GM12878 (cell line): ENCODE measurements around the gene KIF5C. TPM values are rescaled to one million over a fixed set of nuclear protein-coding genes. Genes with fewer than 3 reads are reported as not detected.

ENCODE experiments used
- ATAC-seq: fragments of 200-7000 bp; cut with Tn5 transposase; 3 replicates; pipeline ENCODE4 v1.9.1; 2020; ENCODE audit warnings: mild to moderate bottlenecking, moderate library complexity
- BruUV-seq: library from RNA; stranded (reverse); fragments of 400-500 nt; replicated peaks from 2 replicates; lab custom pipeline; 2021; lab: Mats Ljungman, UMichigan
- CTCF ChIA-PET: fragments of 300-600 bp; sonication (Branson Sonifier 250); formaldehyde crosslinking; extraction: SDS; loops from one replicate; lab custom pipeline; 2021; ENCODE audit warnings: inconsistent platforms; lab: Yijun Ruan, JAX
- POLR2A ChIA-PET: fragments of 350-600 bp; formaldehyde crosslinking; extraction: SDS; loops from one replicate; lab custom pipeline; 2021; ENCODE audit warnings: inconsistent platforms; lab: Charles Lee
- RAD21 ChIA-PET: fragments of 300-600 bp; sonication (Branson Sonifier 250); formaldehyde crosslinking; loops from one replicate; lab custom pipeline; 2023; ENCODE audit warnings: antibody characterized with exemption; ENCODE audit not compliant: unreplicated experiment; lab: Charles Lee
- SMC1A ChIA-PET: fragments of 300-600 bp; sonication (Branson Sonifier 250); formaldehyde crosslinking; loops from one replicate; lab custom pipeline; 2023; ENCODE audit not compliant: unreplicated experiment, uncharacterized antibody; lab: Charles Lee
- DNase-seq: peaks from one replicate; pipeline ENCODE4 v3.0.0-alpha.2; 2011; ENCODE audit warnings: low read depth, low spot score
- FAIRE-seq: peaks from 3 replicates; lab custom pipeline; 2011; peaks lifted over from hg19 to GRCh38; lab: Jason Lieb, UNC
- H2AFZ ChIP-seq: 2 replicates; pipeline ENCODE4 v1.6.0; 2011; ENCODE audit warnings: low read depth, low read length, control low read depth; ENCODE audit not compliant: control insufficient read depth
- H3K27ac ChIP-seq: 2 replicates; pipeline ENCODE4 v1.5.1; 2011; ENCODE audit warnings: control low read depth; ENCODE audit not compliant: control insufficient read depth, insufficient read depth
- H3K27me3 ChIP-seq, 2 experiments: replicated peaks in 1 of 2; 2 replicates each; pipeline versions ENCODE4 v1.6.0 to v1.6.1; 2011; ENCODE audit warnings: low read length in 1 of 2; ENCODE audit not compliant: control insufficient read depth in 2 of 2, insufficient read depth in 2 of 2
- H3K36me3 ChIP-seq, 2 experiments: 2 replicates each; pipeline ENCODE4 v1.5.1; 2011; ENCODE audit warnings: low read length in 1 of 2; ENCODE audit not compliant: control insufficient read depth in 2 of 2, insufficient read depth in 2 of 2
- H3K4me1 ChIP-seq: 2 replicates; pipeline ENCODE4 v1.6.1; 2011; ENCODE audit warnings: mild to moderate bottlenecking, low read length, moderate library complexity, mixed read lengths; ENCODE audit not compliant: control insufficient read depth, insufficient read depth
- H3K4me2 ChIP-seq: 2 replicates; pipeline ENCODE4 v1.6.0; 2011; ENCODE audit warnings: control low read depth; ENCODE audit not compliant: control insufficient read depth, insufficient read depth
- H3K4me3 ChIP-seq: fragments of 200-600 bp; sonication (generic); 2 replicates; pipeline ENCODE4 v1.5.1; 2016
- H3K79me2 ChIP-seq: 2 replicates; pipeline ENCODE4 v1.6.0; 2011; ENCODE audit warnings: low read length; ENCODE audit not compliant: control insufficient read depth, insufficient read depth
- H3K9ac ChIP-seq: 2 replicates; pipeline ENCODE4 v1.8.0; 2011; ENCODE audit warnings: low read length, control low read depth, mixed read lengths; ENCODE audit not compliant: control insufficient read depth, insufficient read depth
- H3K9me3 ChIP-seq: replicated peaks from 3 replicates; pipeline ENCODE4 v1.5.1; 2011; ENCODE audit warnings: mild to moderate bottlenecking, low read length; ENCODE audit not compliant: control insufficient read depth, insufficient read depth
- H4K20me1 ChIP-seq: 2 replicates; pipeline ENCODE4 v1.6.0; 2011; ENCODE audit not compliant: control insufficient read depth, insufficient read depth
- CBFB ChIP-seq: IDR thresholded peaks from 2 replicates; pipeline ENCODE4 v1.6.1; 2016; ENCODE audit warnings: antibody characterized with exemption, low read depth
- CHD2 ChIP-seq: IDR thresholded peaks from 2 replicates; pipeline ENCODE4 v1.6.1; 2011; ENCODE audit warnings: low read depth, low read length, improper control_type of control experiment, borderline replicate concordance
- FOXM1 ChIP-seq: IDR thresholded peaks from 2 replicates; pipeline ENCODE4 v1.6.1; 2012; ENCODE audit warnings: low read depth, mild to moderate bottlenecking, inconsistent platforms, low read length, moderate library complexity
- IKZF1 ChIP-seq: fragments of 450-650 bp; conservative IDR thresholded peaks from 2 replicates; pipeline ENCODE4 v1.6.1; 2017; ENCODE audit warnings: antibody characterized with exemption, mild to moderate bottlenecking
- MTA3 ChIP-seq: IDR thresholded peaks from 2 replicates; pipeline ENCODE4 v1.6.1; 2012; ENCODE audit warnings: low read length, inconsistent platforms, borderline replicate concordance
- POLR2AphosphoS5 ChIP-seq: IDR thresholded peaks from 2 replicates; pipeline ENCODE4 v1.6.1; 2011; ENCODE audit warnings: mild to moderate bottlenecking, low read length, inconsistent platforms
- RCOR1 ChIP-seq: conservative IDR thresholded peaks from 2 replicates; pipeline ENCODE4 v1.6.1; 2012; ENCODE audit warnings: low read depth, low read length, improper control_type of control experiment
- STAT3 ChIP-seq: IDR thresholded peaks from 2 replicates; pipeline ENCODE4 v1.6.1; 2011; ENCODE audit warnings: low read depth, low read length, improper control_type of control experiment
- YBX1 ChIP-seq: fragments of 450-650 bp; IDR thresholded peaks from 2 replicates; pipeline ENCODE4 v1.6.1; 2016; ENCODE audit warnings: antibody characterized with exemption
- ZBTB33 ChIP-seq: fragments of 450-650 bp; IDR thresholded peaks from 2 replicates; pipeline ENCODE4 v1.6.1; 2017; ENCODE audit warnings: mild to moderate bottlenecking
- WGBS: methylation state at CpG from one replicate; pipeline ENCODE4 v1.1.6; 2016; ENCODE audit warnings: low lambda C conversion rate; ENCODE audit not compliant: insufficient replicate concordance, insufficient coverage; ENCODE audit errors: missing lambda C conversion rate; 5-methylcytosine and 5-hydroxymethylcytosine counted together
- in situ Hi-C: fragments of 300-500 bp; cut with MboI; formaldehyde crosslinking; loops from 9 replicates; pipeline ENCODE4 v1.14.3; 2018; ENCODE audit warnings: mixed read lengths
- intact Hi-C: fragments of 100-400 bp; cut with micrococcal nuclease; formaldehyde crosslinking; loops from one replicate; pipeline ENCODE4 v1.14.2; 2022; ENCODE audit not compliant: unreplicated experiment
- polyA plus RNA-seq, 11 experiments: library from polyadenylated mRNA; depleted of rRNA in 4 of 11; unstranded in 6 of 11; stranded (reverse) in 5 of 11; fragments of >200 nt; fragmentation: Nextera tagmentation in 4 of 11; fragmentation: Illumina TruSeq in 1 of 11; extraction: Ambion mirVana in 4 of 11; extraction: Trizol in 1 of 11; gene quantifications; 1 replicate in 1 of 11; 2 replicates in 10 of 11; pipeline versions ENCODE4 v1.2.1 to v1.2.3, GENCODE V29; 2011 to 2016; ENCODE audit warnings: inconsistent platforms in 2 of 11, missing spikeins in 2 of 11, low read depth in 1 of 11
- total RNA-seq, 4 experiments: library from RNA; depleted of rRNA in 3 of 4; stranded (reverse); fragments of >200 nt in 3 of 4; fragmentation: Illumina TruSeq in 1 of 4; extraction: Trizol in 1 of 4; gene quantifications; 2 replicates each; pipeline versions ENCODE4 v1.2.1 to v1.2.3, GENCODE V29; 2013 to 2021
- TF ChIP-seq, protein P1 (sequence below): IDR thresholded peaks from 2 replicates; pipeline ENCODE4 v1.6.1; 2011; ENCODE audit warnings: low read depth, low read length, improper control_type of control experiment, borderline replicate concordance
- TF ChIP-seq, protein P2 (sequence below): fragments of 450-650 bp; conservative IDR thresholded peaks from 2 replicates; pipeline ENCODE4 v1.6.1; 2017; ENCODE audit warnings: mild to moderate bottlenecking, moderate library complexity

KIF5C gene
- total and polyA plus RNA-seq, 10 of the 15 experiments (the other 5 are each of a cell fraction or from before 2014, with no cell fraction given), result 0.08 to 0.49 (median 0.24) TPM

GRCh38 chr2:149063177-149063576, 188.2 kb downstream of the KIF5C start:
- no peak overlapping the region for H3K4me3 ChIP-seq
- DNase-seq (no peak), ATAC-seq (no peak), FAIRE-seq (no peak)
- TF ChIP-seq CBFB, result no peak
- no peak for TF ChIP-seq FOXM1
- TF ChIP-seq, protein P1, sequence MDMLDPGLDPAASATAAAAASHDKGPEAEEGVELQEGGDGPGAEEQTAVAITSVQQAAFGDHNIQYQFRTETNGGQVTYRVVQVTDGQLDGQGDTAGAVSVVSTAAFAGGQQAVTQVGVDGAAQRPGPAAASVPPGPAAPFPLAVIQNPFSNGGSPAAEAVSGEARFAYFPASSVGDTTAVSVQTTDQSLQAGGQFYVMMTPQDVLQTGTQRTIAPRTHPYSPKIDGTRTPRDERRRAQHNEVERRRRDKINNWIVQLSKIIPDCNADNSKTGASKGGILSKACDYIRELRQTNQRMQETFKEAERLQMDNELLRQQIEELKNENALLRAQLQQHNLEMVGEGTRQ, result no peak
- TF ChIP-seq STAT3, result no peak
- no peak for TF ChIP-seq CHD2
- TF ChIP-seq, protein P2, sequence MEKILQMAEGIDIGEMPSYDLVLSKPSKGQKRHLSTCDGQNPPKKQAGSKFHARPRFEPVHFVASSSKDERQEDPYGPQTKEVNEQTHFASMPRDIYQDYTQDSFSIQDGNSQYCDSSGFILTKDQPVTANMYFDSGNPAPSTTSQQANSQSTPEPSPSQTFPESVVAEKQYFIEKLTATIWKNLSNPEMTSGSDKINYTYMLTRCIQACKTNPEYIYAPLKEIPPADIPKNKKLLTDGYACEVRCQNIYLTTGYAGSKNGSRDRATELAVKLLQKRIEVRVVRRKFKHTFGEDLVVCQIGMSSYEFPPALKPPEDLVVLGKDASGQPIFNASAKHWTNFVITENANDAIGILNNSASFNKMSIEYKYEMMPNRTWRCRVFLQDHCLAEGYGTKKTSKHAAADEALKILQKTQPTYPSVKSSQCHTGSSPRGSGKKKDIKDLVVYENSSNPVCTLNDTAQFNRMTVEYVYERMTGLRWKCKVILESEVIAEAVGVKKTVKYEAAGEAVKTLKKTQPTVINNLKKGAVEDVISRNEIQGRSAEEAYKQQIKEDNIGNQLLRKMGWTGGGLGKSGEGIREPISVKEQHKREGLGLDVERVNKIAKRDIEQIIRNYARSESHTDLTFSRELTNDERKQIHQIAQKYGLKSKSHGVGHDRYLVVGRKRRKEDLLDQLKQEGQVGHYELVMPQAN, result no peak
- no peak for TF ChIP-seq ZBTB33
- TF ChIP-seq POLR2AphosphoS5, result no peak
- TF ChIP-seq IKZF1, result no peak
- TF ChIP-seq YBX1, result no peak
- TF ChIP-seq RCOR1, result no peak
- no peak for TF ChIP-seq MTA3
- no peak overlapping the region for H3K4me2 ChIP-seq
- H3K9me3 ChIP-seq, result no peaks in the 10 kb centered on the region; the same call in 2 of the 3 replicates
- CTCF ChIA-PET, result interaction anchor here (1.0 to 1.5 kb wide), 3 partner anchors 44 to 98 kb away, joined by 3 read pairs; no protein-coding TSS in a partner anchor
- RAD21 ChIA-PET, result no interaction called here
- POLR2A ChIA-PET, result no interaction called here
- 63% methylated on average over 4 of the region's 4 CpGs for WGBS
- no peak overlapping the region for H2AFZ ChIP-seq
- in situ Hi-C loops (no loop called here), intact Hi-C loops (no loop called here)
- no peaks in the 10 kb centered on the region for H3K27me3 ChIP-seq
- H3K79me2 ChIP-seq, result no peaks in the 10 kb centered on the region
- H3K4me1 ChIP-seq, result no peaks in the 10 kb centered on the region
- SMC1A ChIA-PET, result interaction anchor here (0.7 to 1.1 kb wide), 3 partner anchors 8 to 46 kb away, joined by 3 read pairs; no protein-coding TSS in a partner anchor
- H3K36me3 ChIP-seq, result no peaks in the 10 kb centered on the region
- no TSS peak for BruUV-seq
- H3K27ac ChIP-seq, result no peak overlapping the region
- H3K9ac ChIP-seq, result no peak overlapping the region
- no peaks in the 10 kb centered on the region for H4K20me1 ChIP-seq
